ELF-1 (cell line): ENCODE results near the gene HAUS3.

Source experiments
- DNase-seq: peaks from one replicate; pipeline ENCODE4 v3.0.0-alpha.2; 2016; ENCODE audit warnings: low read depth, low spot score

HAUS3 gene

DNA sequence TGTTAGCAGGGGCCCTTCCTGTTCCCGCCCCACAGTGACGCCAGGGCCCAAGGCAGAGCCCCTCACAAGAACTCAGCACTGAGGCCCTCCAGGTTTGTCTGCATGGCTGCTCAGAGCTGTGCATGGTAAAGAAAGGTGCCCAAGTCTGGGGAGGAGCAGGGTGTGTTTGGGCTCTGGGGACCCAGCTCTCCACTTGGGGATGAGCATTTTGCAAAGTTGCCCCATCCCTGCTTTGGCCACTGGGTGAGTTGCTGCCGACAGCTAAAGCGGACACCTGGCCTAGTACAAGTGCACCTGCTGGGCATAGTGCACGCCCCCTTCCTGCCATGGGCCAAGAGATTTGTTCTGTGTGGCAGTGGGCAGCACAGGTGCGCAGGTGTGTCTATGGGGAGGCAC, 22.0 kb upstream of the HAUS3 start:
- no peak for DNase-seq

DNA sequence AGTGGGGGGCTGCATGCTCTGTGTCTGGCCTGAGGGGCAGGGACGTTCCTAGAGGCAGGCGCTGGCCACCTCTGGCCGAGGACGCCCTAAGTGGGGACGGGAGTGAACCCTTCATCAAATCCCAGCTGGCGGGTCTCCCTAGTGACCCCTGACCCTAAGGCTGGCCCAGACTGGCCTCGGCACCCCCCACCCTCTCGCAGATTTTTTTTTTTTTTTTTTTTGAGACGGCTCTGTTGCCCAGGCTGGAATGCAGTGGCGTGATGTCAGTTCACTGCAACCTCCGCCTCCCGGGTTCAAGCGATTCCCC, 21.0 kb upstream of the HAUS3 start:
- DNase-seq = no peak

DNA sequence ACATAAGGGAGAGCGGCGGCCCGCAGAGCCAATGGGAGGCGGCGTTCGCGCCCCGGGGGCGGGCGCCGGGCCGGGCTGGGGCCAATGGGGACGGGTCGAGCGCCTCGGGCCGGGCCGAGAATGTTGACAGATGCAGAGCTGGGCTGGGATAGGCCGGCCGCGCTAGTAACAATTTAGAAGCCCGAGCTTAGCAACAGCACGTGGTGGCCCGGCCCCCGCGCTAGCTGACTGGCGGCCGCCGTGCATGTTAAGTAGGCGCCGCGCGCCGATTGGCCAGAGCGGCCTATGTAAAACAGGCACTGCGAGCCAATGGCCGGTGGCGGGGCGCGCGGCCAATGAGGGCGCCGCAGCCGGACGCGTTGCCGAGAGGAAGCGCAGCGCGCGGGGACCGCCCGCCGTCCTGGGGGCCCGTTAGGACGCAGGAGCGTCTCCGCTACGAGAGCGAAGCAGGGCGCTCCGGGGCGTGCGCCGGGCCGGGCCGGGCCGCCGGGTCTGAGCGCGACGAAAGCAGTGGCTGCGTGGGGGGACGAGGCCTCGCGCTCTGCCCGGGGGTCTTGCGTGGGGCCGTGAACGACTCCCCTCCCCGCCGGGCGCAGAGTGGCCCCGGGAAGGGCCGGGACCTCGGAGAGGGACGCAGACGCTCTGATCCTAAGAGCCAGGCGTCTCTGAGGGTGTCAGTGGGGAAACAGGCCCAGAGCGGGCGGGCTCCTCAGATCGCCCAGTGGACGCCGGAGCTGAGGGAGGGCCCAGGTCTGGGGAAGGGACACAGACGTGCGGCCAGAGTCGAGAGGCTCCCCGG, 20.4 kb upstream of the HAUS3 start:
- peak; percentile 100 for DNase-seq

DNA sequence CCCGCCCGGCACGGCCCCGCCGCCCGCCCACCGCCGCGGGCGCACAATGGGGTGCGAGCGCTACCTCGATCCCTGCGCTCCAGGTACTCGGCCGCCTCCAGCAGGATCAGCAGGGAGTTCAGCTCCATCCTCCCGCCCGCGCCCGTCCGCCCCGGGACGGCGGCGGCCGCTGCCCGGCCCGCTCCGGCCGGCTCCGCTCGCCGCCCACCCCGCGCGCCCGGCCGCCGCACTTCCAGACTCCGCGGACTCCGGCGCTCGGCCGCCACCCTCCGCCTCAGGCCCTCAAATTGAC, 19.9 kb upstream of the HAUS3 start, which contains the start of gene MXD4:
MXD4 (minus strand) TSS at position 257 of the 292 bp plus-strand sequence; CDS start at position 128, 129 bp downstream.
- no peak for DNase-seq

DNA sequence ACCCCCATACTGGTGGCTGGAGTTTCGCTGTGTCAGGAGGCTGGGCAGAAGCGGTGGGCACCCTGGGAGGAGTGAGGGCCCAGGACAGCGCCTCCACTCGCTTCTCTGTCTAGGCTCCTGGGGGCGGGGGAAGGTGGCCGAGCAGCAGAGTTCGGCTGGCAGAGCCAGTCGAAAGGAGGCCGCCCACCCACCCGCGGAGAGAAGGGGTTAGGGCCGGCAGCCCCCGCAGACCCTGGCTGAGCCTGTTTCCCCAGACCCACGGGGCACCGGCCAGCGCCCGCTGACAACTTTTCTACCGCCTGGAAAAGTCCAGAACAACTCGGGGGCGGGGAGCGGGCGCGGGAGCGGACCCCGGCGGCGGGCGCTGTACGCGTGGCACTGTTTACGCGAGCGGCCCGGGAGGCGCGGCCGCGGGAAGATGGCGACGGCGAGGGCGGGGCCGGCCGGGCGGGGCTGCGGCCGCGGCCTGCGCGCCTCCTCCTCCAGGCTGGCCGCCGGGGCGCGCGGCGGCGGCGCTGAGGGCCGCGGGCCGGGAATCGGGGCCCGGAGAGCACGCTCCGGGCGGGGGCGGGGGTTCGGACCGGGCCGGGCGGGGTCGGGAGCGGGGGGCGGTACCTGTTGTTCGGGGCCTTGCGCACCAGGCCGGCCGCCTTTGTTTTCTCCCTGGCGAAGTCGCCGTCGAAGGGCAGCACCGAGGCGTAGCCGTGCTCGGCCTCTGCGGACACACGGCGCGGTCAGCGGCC, 19.4 kb upstream of the HAUS3 start:
- peak; percentile 34 for DNase-seq

DNA sequence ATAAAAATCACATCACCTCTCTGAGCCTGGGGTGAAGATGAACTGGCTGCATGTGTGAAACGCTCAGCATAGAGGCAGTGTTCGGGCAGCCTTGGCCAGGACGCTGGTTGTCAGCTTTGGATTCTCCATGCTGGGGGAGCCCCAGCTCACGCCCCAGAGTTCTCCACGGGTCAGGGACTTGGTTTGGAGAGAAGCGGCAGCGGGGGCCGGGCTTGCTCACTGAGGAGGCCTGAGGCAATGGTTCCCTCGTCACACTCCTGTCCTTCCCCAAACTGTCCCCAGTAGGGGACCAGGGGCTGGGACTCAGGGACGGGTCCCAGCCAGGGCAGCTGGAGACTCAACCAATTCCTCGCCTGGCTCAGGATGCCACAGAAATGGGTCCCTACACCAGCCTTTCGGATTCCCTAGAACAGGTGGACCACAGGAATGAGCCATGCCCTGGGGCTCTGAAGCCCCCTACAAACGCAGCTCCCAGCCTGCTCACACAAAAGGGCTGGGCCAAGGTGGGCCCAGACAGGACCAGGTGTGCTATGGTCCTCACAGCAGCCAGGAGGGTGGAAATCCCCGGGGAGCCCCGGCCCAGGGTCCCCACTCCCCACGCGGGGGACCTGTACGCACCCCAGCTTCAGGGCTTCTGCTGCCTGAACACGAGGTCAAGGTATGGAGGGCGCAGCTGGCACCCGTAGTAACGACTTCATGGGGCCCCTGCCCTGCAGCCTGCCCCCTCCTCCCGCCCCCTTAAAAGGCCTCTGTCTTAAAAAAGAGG, 18.6 kb upstream of the HAUS3 start:
- no peak for DNase-seq

DNA sequence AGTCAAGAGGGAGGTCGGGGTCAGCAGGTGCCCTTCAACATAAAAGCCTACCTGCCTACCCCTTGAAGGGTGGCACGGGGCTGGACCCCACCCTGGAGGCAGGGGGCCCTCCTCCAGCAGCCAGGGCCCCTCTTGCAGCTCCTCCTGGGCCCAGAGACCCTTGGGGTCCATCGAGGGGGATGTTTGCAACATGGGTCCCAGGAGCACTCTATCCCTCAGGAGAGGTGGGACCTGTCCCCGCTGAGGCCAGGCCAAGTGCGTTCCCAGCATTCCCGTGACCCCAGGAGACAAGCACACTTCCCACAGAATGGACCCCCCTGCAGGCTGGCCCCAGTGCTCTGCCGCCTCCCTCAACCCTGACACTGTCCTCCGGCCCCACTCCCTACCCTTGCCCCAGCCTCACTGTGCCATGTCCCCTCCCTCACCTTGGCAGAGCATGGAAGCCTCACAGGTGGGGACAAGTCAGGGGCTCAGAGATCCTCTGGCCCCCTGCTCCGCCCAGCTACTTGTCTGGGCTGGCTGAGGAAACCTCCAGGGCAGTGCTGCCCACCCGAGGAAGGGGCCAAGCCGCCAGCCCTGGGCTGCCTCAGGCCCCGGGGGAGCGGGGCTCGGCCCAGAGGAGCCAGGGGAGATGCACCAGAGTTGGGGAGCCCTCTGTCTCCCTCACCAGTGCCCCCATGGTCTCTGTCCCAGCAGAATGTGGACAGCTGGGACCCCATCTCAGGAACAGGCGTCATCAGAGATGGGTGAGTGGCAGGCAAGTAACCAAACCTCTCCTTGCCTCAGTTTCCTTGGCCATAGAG, 17.8 kb upstream of the HAUS3 start:
- no peak for DNase-seq

DNA sequence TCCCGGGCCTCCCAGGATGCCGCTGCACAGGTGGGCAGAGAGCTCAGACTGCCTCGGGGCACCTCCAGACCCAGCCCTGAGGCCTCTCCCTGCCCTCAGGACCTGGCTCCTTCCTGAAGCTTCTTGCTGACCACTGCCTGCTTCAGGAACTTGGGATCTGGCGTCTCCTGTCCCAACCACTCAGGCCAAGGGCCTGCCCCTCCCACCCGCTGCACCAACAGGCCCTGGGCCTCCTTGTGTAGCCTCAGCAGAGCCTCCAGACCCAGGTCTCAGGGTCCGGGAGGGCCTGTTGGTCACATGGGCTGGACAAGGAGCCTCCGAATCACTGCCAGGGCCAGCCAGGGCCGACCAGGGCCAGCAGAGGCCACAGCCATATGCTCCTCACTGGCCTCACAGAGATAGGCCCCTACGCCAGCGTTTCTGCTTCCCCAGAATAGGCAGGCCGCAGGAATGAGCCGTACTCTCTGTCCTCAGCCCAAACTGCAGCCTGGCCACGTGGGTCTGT, 17.2 kb upstream of the HAUS3 start:
- DNase-seq = no peak

DNA sequence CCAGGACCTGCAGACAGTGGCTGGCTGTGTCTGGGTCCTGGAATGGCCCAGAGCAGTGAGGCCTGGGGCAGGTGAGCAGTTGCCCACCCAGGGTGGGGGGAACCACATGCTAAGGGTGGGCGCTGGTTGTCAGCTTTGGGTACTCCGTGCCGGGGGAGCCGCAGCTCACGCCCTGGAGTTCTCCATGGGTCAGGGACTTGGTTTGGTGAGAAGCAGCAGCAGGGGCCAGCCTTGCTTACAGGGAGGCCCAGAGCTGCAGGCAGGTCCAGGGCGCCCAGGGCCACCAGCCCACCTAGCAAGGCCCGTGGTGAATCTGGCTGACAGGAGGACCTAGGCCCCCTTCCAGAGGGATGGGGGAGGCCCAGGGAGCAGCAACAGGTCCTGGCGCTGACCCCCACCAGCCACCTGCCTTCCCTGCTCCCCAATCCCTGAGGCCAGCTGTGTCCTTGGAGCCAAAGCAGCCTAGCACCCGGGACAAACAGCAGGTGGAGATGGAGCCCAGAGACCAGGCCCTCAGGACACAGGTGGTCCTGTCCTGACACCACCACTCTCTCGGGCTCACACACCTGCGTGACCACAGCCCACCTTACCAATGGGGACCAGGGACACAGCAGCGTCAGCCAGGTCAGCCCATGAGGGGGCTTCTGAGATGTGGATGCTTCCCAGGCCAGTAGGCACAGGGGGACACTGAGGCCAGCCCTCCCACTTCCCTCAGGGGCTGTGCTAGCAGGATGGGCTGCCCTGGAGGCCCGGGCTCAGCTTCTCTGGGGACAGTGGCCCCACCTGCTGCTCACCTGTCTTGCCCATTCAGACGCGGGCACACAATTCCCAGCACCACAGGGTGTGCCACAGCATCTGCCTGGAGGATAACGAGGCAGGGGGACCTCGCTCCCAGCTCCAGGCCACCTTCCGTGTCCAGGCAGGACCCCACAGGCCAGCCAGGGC, 16.4 kb upstream of the HAUS3 start:
- no peak for DNase-seq

DNA sequence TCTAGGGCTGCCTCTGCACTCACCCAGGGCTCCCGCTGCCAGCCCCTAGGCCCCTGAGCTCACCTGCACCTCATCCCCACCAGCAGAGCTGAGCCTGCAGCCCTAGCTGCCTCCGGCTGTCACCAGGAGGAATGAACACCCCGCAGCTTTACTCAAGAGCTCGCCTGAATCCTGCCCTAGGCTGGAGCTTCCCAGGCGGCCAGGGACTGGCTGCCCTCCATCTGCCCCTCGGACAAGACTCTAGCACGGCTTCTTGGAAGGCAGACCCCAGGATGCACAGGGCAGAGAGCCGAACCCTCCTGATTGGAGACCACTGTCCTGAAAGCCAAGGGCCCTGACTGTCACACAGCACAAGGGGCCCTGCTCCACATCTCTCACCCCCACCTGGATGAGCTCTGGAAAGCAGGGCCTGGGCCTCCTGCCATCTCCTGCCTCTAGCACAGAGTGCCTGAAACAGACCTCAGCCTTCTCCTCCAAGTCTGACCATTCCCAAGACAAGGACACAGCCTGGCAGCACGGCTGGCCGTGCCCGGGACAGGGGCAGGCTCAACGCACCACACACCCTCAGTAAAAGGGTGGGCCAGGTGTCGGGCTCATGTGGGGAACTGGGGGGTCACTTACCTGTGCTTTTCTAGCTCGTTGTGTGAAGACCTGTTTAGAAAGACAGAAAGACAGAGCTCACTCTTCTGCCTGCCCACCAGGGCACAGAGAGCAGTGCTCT, 15.6 kb upstream of the HAUS3 start:
- DNase-seq = no peak

DNA sequence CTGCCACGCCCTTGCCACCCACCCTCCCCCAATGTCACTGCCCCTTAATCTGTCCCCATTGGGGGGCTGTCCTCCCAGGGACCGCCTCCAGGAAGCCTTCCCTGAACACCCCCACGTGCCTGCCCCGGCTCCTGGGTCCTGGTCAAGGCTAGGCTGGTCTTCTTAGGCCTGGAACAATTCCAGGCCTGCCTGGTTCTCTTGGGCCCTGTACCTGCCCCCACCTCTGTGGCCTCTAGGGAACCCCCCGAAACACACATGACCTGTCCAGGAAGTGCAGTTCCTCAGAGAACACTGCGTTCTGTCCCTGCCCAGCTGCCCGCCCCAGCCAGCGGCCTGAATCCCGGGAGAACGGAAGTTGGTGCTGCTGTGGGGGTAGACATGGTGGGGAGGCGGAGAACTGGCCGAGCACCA, 14.9 kb upstream of the HAUS3 start:
- no peak for DNase-seq

DNA sequence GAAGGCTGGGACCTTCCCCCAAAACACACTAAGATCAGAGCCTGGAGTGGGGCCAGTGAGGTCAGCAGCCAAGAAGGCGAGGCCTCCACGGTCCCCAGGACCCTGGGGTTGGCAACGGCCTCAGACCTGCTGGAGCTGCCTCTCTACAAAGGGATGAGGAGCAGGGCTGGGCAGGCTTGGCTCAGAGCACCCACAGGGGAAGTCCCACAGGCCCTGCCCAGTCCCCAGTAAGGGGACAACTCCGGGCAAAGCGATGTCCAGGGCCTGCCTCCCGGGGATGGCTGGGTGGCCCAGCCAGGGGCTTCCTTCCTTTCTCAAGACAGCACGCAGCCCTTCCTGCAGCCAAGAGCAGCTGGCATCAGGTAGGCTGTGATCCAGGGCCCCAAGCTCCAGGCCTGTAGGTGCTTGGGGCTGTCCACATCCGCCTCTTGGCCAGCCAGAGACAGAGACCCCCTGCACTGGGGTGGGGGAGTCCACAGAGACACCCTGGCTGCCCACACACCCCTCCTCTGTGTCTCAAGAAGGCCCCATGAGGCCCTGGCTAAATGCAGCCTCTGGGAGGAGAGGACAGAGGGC, 14.3 kb upstream of the HAUS3 start:
- DNase-seq = peak; percentile 1

DNA sequence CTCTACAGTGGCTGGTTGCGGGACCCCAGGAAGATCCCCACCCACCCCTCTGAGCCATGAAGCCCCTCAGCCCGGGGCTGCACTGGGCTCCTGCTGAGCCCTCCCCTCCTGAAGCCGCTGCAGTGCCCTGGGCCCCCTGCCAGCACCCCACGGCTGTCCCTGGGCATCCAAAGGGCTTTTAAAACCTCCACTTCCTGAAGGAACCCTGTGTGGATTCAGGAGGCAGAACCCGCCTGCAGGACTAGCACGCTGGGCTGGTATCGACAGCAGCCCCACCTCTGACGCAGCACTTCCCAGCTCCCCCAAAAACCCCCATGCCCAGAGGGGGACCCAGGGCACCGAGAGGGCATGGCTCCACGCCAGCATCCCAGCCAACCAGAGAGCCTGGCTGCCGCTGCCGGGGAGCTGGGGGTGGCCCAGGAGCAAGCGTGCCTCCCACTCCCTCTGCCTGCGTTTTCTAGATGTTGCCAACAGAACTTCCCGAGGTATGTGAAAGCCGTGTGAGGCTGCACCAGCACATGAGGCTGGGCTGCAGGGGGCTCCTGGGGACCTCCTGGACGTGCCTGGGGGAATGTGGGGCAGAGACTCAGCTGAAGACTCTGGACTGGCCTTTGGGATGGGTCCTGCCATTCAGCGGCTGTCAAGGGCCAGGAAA, 13.7 kb upstream of the HAUS3 start:
- peak; percentile 0 for DNase-seq

DNA sequence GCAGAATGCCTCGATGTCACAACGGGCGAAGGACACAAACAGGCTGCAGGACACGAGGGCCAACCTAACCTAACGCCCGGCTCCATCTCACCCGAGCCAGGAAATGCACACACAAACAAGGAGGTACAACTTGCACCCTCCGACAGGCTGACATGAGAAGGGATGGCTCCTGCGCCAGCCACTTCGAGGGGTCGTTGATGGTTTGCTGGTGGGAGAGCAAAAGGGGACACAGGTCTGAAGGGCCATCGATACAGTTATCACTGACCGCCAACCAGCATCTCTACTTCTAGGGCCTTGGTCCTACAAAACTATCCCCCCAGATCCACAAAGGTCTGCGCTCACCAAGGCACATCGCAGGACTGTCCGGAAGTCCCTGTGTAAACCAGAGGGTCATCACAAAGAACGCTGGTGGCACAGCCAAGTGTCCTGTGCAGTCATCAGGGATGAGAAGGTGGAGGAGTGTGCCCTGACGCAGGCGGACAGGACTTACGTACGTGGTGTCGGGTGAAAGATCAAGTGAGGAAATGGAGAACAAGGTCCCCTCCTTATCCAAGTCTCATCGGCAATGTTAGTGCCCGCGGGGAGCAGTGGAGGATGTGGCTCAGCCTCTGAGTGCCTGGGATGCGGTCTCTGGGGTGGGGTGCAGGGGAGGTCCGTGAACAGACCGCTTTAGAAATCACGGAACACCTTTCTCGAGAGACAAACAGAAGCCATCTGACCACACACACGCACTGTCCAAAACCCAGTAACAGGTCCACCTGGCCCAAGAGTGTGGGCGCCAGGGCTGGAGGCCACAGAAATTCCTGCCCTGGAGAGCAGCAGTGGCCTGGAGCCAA, 13.0 kb upstream of the HAUS3 start:
- DNase-seq = peak; percentile 0

DNA sequence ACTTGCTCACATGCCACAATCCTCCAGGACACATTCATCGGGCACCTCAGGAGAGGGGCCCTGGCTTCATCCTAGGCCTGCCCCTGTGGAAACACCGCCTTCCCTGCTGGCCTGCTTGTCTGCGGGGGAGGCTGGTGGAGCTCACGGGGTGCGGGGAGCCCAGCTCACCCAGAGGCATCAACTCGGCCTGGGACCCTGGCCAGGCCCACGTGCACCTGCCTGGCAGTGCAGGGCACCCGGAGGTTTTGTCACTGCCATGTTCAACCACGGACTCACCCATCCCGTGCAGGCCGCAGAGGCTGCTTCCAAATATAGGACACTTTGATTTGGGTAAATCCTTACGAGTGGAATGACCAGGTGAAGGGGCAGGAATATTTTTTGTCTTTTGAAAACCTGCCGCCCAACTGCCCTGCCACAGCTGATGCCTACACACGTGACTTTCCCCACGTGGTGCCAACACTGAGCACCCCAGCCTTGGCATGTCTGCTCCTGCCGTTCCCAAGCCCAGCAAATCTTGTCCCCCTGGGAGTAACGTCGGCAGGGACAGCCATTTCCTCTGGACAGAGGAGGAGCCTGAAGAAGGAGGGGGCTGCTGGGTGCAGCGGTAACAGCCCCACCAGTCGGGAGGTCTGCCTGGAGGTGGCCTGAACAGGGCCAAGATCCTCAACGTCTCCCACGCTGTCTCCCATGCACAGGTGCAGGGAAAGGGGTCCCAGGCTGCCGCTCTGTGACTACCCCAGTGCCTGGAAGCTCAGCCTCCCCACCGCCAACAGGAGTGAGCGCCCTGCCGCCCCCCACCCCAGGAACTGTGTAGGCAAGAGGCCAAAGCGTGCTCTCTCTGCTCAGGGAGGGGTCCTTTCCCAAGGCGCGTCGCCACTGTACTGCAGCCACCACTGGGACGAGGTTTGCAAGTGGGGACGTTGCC, 11.5 kb upstream of the HAUS3 start:
- no peak for DNase-seq

DNA sequence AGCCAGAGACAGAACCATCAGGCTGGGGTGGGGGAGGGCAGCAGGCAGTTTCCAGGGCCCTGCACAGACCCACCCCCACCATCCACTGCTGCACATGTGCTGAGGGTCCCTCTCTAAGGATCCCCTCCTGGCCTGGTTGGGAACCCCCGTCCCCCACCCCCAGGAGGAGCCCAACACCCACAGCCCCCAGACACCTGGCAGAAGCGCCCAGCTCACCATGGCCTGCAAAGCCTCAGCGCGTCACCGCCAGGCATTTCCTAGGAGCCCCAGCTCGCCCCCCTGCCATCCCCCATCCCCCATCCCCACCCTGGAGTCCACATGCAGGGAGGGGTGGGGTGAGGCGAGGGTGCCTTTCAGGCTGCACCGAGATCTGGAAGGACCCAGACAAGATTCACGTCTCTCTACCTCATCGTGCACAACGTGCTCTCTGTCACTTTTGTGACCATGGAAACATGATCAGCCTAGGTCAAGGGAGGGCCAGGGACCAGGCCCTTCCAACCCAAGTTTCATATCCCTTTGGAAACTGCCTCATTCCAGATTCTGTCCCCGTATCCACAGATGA, 10.7 kb upstream of the HAUS3 start:
- DNase-seq = no peak
